Measurements from ENCODE around the gene REL.
A peak's percentile ranks its signal among the peaks of the same experiment; 100 is the strongest.
"Not testable (repeated sequence)": the region's sequence is repeated elsewhere in the genome, so short reads cannot be mapped to it uniquely, and the experiment has no call there.

Gene REL

GRCh38 chr2:60868589-60869273, 12.6 kb upstream of the REL start:
- no peak for DNase-seq

GRCh38 chr2:60872510-60872928, 8.9 kb upstream of the REL start:
- DNase-seq, result no peak

- peak; percentile 40 for DNase-seq
Measured at GRCh38 chr2:60873381-60873780, 8.0 kb upstream of the REL start.

GRCh38 chr2:60875520-60875919, 5.9 kb upstream of the REL start:
- DNase-seq, result no peak

- no peak for DNase-seq
Measured at GRCh38 chr2:60880643-60881046, 729 bp upstream of the REL start.

GRCh38 chr2:60882971-60883753, 1.8 kb downstream of the REL start:
- DNase-seq, result peak; percentile 26

- no peak for DNase-seq
Measured at GRCh38 chr2:60883896-60884295, 2.5 kb downstream of the REL start.

GRCh38 chr2:60884800-60885199, 3.4 kb downstream of the REL start:
- DNase-seq, result no peak

GRCh38 chr2:60885683-60886082, 4.3 kb downstream of the REL start:
- DNase-seq, result no peak

- DNase-seq, result no peak
Measured at GRCh38 chr2:60886991-60887390, 5.6 kb downstream of the REL start.

GRCh38 chr2:60888853-60889252, 7.5 kb downstream of the REL start:
- DNase-seq, result no peak

- not testable (repeated sequence) for DNase-seq
Measured at GRCh38 chr2:60889581-60890392, 8.4 kb downstream of the REL start.

- DNase-seq, result no peak
Measured at GRCh38 chr2:60890393-60890707, 9.0 kb downstream of the REL start.

- DNase-seq, result no peak
Measured at GRCh38 chr2:60891180-60891579, 9.8 kb downstream of the REL start.

GRCh38 chr2:60898567-60898966, 17.2 kb downstream of the REL start:
- DNase-seq, result no peak

- DNase-seq, result peak; percentile 65
Measured at GRCh38 chr2:60899230-60899891, 18.0 kb downstream of the REL start.

GRCh38 chr2:60899892-60900249, 18.5 kb downstream of the REL start:
- DNase-seq, result no peak

GRCh38 chr2:60901296-60901695, 19.9 kb downstream of the REL start:
- DNase-seq, result not testable (repeated sequence)

- not testable (repeated sequence) for DNase-seq
Measured at GRCh38 chr2:60905867-60906266, 24.5 kb downstream of the REL start.

- no peak for DNase-seq
Measured at GRCh38 chr2:60906395-60906794, 25.0 kb downstream of the REL start.

GRCh38 chr2:60907329-60907728, 26.0 kb downstream of the REL start:
- no peak for DNase-seq

GRCh38 chr2:60925994-60926740, 44.8 kb downstream of the REL start:
- DNase-seq, result no peak

Measured in activated CD4-positive, alpha-beta T cell treated with anti-CD3 and anti-CD28 coated beads for 48 hours (primary cell).